ENCODE measurements around the gene CHPT1.

GRCh38 chr12:101768781-101769180, 71.3 kb downstream of the CHPT1 start:
- TF ChIP-seq CTCF (IDR thresholded peaks at IDR 0.05 in 4 of 5, conservative IDR thresholded peaks at IDR 0.05 in 1 of 5) (no peak), POLR2A (IDR thresholded peaks at IDR 0.05) (no peak)

Data from gastrocnemius medialis (tissue), 4 donors.